ENCODE data around the gene RBMS2.

DNA sequence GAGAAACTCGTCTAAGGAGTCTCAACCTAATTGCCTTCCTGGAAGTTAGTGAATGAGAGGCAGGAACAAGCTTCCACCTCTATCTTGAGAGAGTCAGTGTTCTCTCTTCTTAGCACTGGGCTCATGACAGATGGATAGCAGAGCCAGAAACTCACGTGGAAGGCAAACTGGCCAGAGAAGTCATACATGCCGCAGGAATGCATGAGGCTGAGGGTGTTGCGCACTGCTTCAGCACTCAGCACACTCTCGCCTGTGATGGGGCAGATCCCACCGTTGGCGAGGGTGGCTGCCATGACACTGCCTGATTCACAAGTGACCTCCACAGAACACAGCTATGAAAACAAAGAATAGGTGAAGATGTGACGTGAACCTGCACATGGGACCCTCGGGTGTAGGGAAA, 47.2 kb upstream of the RBMS2 start:
- TF ChIP-seq ZC3H10 (CRISPR knock-in tag; IDR thresholded peaks at IDR 0.05), result no peak
- TF ChIP-seq SNAI2 (CRISPR knock-in tag; IDR thresholded peaks at IDR 0.05), result no peak
- TF ChIP-seq CSDC2 (CRISPR knock-in tag; IDR thresholded peaks at IDR 0.05), result no peak
- no peak for TF ChIP-seq OSR1 (CRISPR knock-in tag; IDR thresholded peaks at IDR 0.05)
- TF ChIP-seq, protein P1, sequence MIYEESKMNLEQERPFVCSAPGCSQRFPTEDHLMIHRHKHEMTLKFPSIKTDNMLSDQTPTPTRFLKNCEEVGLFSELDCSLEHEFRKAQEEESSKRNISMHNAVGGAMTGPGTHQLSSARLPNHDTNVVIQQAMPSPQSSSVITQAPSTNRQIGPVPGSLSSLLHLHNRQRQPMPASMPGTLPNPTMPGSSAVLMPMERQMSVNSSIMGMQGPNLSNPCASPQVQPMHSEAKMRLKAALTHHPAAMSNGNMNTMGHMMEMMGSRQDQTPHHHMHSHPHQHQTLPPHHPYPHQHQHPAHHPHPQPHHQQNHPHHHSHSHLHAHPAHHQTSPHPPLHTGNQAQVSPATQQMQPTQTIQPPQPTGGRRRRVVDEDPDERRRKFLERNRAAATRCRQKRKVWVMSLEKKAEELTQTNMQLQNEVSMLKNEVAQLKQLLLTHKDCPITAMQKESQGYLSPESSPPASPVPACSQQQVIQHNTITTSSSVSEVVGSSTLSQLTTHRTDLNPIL (CRISPR knock-in tag; IDR thresholded peaks at IDR 0.05; ENCODE audit: low read depth), result no peak
- TF ChIP-seq ZNF565 (CRISPR knock-in tag; conservative IDR thresholded peaks at IDR 0.05; ENCODE audit: low read depth), result no peak
- no peak for TF ChIP-seq ARNTL (CRISPR knock-in tag; IDR thresholded peaks at IDR 0.05; ENCODE audit: borderline replicate concordance, low read depth)
- no peak for TF ChIP-seq ZFP30 (CRISPR knock-in tag; IDR thresholded peaks at IDR 0.05)
- TF ChIP-seq TOX (CRISPR knock-in tag; IDR thresholded peaks at IDR 0.05; ENCODE audit: borderline replicate concordance), result no peak
- TF ChIP-seq, protein P2, sequence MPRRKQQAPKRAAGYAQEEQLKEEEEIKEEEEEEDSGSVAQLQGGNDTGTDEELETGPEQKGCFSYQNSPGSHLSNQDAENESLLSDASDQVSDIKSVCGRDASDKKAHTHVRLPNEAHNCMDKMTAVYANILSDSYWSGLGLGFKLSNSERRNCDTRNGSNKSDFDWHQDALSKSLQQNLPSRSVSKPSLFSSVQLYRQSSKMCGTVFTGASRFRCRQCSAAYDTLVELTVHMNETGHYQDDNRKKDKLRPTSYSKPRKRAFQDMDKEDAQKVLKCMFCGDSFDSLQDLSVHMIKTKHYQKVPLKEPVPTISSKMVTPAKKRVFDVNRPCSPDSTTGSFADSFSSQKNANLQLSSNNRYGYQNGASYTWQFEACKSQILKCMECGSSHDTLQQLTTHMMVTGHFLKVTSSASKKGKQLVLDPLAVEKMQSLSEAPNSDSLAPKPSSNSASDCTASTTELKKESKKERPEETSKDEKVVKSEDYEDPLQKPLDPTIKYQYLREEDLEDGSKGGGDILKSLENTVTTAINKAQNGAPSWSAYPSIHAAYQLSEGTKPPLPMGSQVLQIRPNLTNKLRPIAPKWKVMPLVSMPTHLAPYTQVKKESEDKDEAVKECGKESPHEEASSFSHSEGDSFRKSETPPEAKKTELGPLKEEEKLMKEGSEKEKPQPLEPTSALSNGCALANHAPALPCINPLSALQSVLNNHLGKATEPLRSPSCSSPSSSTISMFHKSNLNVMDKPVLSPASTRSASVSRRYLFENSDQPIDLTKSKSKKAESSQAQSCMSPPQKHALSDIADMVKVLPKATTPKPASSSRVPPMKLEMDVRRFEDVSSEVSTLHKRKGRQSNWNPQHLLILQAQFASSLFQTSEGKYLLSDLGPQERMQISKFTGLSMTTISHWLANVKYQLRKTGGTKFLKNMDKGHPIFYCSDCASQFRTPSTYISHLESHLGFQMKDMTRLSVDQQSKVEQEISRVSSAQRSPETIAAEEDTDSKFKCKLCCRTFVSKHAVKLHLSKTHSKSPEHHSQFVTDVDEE (CRISPR knock-in tag; IDR thresholded peaks at IDR 0.05), result no peak
- TF ChIP-seq ZNF70 (CRISPR knock-in tag; IDR thresholded peaks at IDR 0.05), result no peak
- no peak for TF ChIP-seq RARB (CRISPR knock-in tag; IDR thresholded peaks at IDR 0.05)
- TF ChIP-seq ZFP3 (CRISPR knock-in tag; IDR thresholded peaks at IDR 0.05), result no peak
- TF ChIP-seq ISL1 (CRISPR knock-in tag; IDR thresholded peaks at IDR 0.05), result no peak
